ES-I3 (cell line): Measurements from ENCODE around the gene ARFGEF3.
"Not testable (repeated sequence)": the region's sequence is repeated elsewhere in the genome, so short reads cannot be mapped to it uniquely, and the experiment has no call there.

Experiments used
- H3K36me3 ChIP-seq: 2 replicates; pipeline ENCODE4 v1.6.1; 2013; ENCODE audit warnings: mild to moderate bottlenecking, low read length, control low read depth, moderate library complexity; ENCODE audit not compliant: insufficient read depth
- H3K4me1 ChIP-seq: 2 replicates; pipeline ENCODE4 v1.6.1; 2013; ENCODE audit warnings: mild to moderate bottlenecking, control low read depth, low read length; ENCODE audit not compliant: insufficient read depth
- H3K9ac ChIP-seq: 2 replicates; pipeline ENCODE4 v1.6.1; 2013; ENCODE audit warnings: low read depth, mild to moderate bottlenecking, low read length, moderate library complexity
- H3K9me3 ChIP-seq: 2 replicates; pipeline ENCODE4 v1.6.1; 2013; ENCODE audit warnings: mild to moderate bottlenecking, low read length, moderate library complexity; ENCODE audit not compliant: control insufficient read depth, insufficient read depth

Gene ARFGEF3

DNA sequence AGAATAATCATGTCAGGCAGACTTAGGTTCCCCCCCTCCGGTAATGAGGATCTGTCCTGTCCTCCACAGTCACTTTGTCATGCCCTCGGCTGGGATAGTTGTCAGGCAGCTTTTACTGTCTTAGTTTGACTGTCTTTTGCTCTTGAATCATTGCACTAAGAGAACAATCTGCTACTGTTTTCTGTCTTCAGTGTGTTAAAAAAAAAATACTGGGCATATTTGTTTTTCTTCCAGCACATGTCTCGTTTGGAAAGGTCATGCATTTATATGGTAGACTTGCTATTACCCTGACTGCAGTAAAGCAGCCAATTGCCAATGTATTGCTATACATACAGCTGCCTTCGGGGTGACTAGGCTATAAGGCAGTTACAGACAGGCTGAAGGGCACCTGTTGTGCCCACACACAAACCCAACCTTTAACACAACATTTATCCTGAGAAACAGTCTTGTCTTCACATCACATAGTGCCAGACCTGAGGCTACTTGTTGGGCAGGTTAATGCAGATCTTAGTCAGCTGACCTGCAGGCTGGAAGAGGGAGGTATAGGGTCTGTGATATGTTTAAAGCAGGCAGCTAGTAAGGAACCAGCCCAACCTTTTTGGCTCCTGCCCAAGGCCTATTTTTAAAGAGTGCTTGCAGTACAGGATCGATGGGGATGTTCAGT, 26.7 kb downstream of the ARFGEF3 start:
- H3K4me1 ChIP-seq = peaks cover 9% of the 10 kb centered on the region
- no peaks in the 10 kb centered on the region for H3K36me3 ChIP-seq
- no peak overlapping the region for H3K9ac ChIP-seq
- no peaks in the 10 kb centered on the region for H3K9me3 ChIP-seq

- Histone ChIP-seq H3K36me3 (no peaks in the 10 kb centered on the region), H3K9ac (no peak overlapping the region), H3K4me1 (peaks cover 15% of the 10 kb centered on the region), H3K9me3 (no peaks in the 10 kb centered on the region)
These were observed 32.5 kb downstream of the ARFGEF3 start for GRCh38 chr6:138194287-138194686.

DNA sequence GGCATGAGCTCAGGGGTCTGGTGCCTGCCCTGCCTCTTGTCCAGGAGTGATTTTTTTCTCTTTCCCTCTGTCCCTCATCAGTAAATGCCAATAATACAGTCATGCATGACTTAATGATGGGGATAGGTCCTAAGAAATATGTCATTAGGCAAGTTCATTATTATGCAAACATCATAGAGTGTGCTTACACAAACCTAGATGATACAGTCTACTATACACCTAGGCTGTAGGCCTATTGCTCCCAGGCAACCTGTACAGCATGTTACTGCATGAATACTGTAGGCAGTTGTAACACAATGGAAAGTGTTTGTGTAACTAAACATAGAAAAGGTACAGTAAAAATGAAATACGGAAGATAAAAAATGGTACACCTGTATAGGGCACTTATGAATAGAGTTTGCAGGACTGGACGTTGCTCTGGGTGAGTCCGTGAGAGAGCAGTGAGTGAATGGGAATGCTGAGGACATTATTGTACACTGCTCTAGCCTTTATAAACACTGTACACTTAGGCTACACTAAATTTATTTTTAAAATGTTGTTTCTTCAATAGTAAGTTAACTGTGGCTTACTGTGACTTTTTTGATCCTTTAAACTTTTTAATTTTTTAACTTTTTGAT, 34.5 kb downstream of the ARFGEF3 start:
- H3K36me3 ChIP-seq = no peaks in the 10 kb centered on the region

DNA sequence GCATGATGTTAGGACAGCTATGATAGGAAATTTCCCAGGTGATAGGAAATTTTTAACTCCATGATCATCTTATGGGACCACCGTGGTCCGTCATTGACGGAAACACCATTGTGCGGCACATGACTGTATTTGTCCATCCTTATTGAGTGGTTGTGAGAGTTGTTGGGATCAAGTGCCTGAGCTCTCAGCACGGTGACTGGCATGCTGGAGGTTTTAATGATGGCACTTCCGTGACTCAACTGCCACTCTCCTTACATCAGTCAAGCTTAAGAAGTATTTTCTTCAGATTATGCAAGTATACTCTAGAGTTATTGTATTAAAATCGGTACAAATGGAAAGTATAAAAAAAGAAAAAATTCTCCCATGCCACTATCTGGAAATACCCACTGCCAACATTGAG, 35.8 kb downstream of the ARFGEF3 start:
- Histone ChIP-seq H3K36me3 (no peaks in the 10 kb centered on the region), H3K9ac (no peak overlapping the region), H3K9me3 (no peaks in the 10 kb centered on the region), H3K4me1 (peaks cover 15% of the 10 kb centered on the region)

More for the DNA sequence above, 34.5 kb downstream of the ARFGEF3 start:
- Histone ChIP-seq H3K9me3 (no peaks in the 10 kb centered on the region), H3K9ac (no peak overlapping the region), H3K4me1 (peaks cover 15% of the 10 kb centered on the region)

DNA sequence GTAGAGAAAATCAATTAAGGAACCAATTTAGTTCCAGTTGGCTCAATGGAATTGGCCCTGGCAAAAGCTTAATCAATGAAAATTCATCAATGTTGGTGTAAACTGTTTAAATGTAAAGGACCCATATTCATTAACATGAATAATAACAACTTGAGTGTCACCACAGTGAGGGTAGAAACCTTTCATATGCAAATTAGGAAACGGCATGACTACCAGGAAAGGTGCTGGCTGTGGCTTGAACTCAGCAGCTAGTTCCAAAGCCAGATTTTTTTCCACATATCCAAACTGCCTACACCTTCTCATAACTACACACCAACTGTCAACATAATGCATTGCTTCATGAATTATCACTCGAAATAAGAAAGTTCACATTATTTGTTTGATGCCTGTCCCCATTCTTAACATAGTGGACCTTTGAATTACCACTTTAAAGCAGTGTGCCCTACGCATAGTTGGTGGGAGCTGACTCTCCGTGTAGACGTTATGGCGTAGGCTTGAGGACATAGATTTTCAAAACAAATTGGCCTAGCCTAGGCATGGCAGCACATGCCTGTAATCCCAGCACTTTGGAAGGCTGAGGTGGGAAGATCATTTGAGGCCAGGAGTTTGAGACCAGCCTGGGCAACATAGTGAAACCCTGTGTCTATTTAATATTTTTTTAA, 36.8 kb downstream of the ARFGEF3 start:
- H3K4me1 ChIP-seq = peaks cover 15% of the 10 kb centered on the region
- H3K36me3 ChIP-seq = no peaks in the 10 kb centered on the region
- no peaks in the 10 kb centered on the region for H3K9me3 ChIP-seq
- 0 out of 2 replicates have a peak overlapping the region, but pooled peaks have one; percentile 7 for H3K9ac ChIP-seq

DNA sequence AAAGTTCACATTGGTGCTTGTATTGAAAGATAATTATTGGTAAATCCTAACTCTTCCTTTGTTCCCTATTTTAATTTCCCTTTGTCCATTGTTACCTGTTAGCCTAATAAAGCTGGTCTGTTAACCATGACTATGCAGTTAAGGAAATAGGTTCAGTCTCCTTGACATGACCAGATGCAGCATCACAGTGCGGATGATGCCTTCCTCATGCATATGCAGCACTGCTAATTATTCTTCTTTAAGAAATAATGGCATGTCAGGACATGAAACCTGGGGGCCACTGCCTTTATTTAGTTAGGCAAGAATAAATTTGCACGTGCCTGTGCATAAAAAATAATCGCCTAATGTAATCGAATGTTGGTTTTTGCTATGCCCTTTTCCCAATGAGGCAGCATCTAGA, 40.1 kb downstream of the ARFGEF3 start:
- H3K9ac ChIP-seq = no peak overlapping the region
- no peaks in the 10 kb centered on the region for H3K36me3 ChIP-seq
- no peaks in the 10 kb centered on the region for H3K9me3 ChIP-seq
- peaks cover 11% of the 10 kb centered on the region for H3K4me1 ChIP-seq

- H3K9me3 ChIP-seq = no peaks in the 10 kb centered on the region
These were observed 41.6 kb downstream of the ARFGEF3 start for GRCh38 chr6:138203315-138203714.

GRCh38 chr6:138204303-138204702, 42.6 kb downstream of the ARFGEF3 start:
- H3K9me3 ChIP-seq = no peaks in the 10 kb centered on the region
- no peak overlapping the region for H3K9ac ChIP-seq
- H3K4me1 ChIP-seq = no peaks in the 10 kb centered on the region
- no peaks in the 10 kb centered on the region for H3K36me3 ChIP-seq

More at GRCh38 chr6:138203315-138203714, 41.6 kb downstream of the ARFGEF3 start:
- Histone ChIP-seq H3K9ac (no peak overlapping the region), H3K36me3 (no peaks in the 10 kb centered on the region), H3K4me1 (peaks cover 6% of the 10 kb centered on the region)

- no peak overlapping the region for H3K9ac ChIP-seq
- H3K4me1 ChIP-seq = no peaks in the 10 kb centered on the region
- H3K9me3 ChIP-seq = no peaks in the 10 kb centered on the region
- no peaks in the 10 kb centered on the region for H3K36me3 ChIP-seq
These were observed 43.1 kb downstream of the ARFGEF3 start for GRCh38 chr6:138204792-138205384.

GRCh38 chr6:138205437-138206094, 43.8 kb downstream of the ARFGEF3 start:
- H3K9ac ChIP-seq = no peak overlapping the region
- no peaks in the 10 kb centered on the region for H3K4me1 ChIP-seq
- H3K9me3 ChIP-seq = no peaks in the 10 kb centered on the region
- H3K36me3 ChIP-seq = no peaks in the 10 kb centered on the region

- Histone ChIP-seq H3K36me3 (no peaks in the 10 kb centered on the region), H3K4me1 (no peaks in the 10 kb centered on the region), H3K9ac (no peak overlapping the region), H3K9me3 (no peaks in the 10 kb centered on the region)
These were observed 45.1 kb downstream of the ARFGEF3 start for GRCh38 chr6:138206862-138207261.

GRCh38 chr6:138211048-138211581, 49.4 kb downstream of the ARFGEF3 start:
- Histone ChIP-seq H3K9ac (no peak overlapping the region), H3K4me1 (no peaks in the 10 kb centered on the region), H3K36me3 (no peaks in the 10 kb centered on the region), H3K9me3 (no peaks in the 10 kb centered on the region)

GRCh38 chr6:138211601-138212000, 49.9 kb downstream of the ARFGEF3 start:
- Histone ChIP-seq H3K4me1 (no peaks in the 10 kb centered on the region), H3K36me3 (no peaks in the 10 kb centered on the region), H3K9ac (no peak overlapping the region), H3K9me3 (no peaks in the 10 kb centered on the region)

DNA sequence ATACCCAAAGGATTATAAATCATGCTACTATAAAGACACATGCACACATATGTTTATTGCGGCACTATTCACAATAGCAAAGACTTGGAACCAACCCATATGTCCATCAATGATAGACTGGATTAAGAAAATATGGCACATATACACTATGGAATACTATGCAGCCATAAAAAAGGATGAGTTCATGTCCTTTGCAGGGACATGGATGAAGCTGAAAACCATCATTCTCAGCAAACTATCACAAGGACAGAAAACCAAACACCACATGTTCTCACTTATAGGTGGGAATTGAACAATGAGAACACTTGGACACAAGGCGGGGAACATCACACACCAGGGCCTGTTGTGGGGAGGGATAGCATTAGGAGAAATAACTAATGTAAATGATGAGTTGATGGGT, 50.8 kb downstream of the ARFGEF3 start:
- not testable (repeated sequence) for H3K36me3 ChIP-seq, H3K9ac ChIP-seq, H3K4me1 ChIP-seq, H3K9me3 ChIP-seq
